Superior temporal gyrus (tissue), 1 donor: ENCODE measurements around the gene RBM33.
"Not testable (repeated sequence)": the region's sequence is repeated elsewhere in the genome, so short reads cannot be mapped to it uniquely, and the experiment has no call there.

Source experiments
- DNase-seq: peaks from one replicate; pipeline ENCODE4 v3.0.0-alpha.2; 2016; ENCODE audit errors: extremely low spot score

Gene RBM33

GRCh38 chr7:155662343-155663043, 18.0 kb downstream of the RBM33 start:
- no peak for DNase-seq

GRCh38 chr7:155663937-155664336, 19.5 kb downstream of the RBM33 start:
- no peak for DNase-seq

- DNase-seq = no peak
Observed at GRCh38 chr7:155665079-155665956, 20.9 kb downstream of the RBM33 start.

GRCh38 chr7:155665957-155666287, 21.5 kb downstream of the RBM33 start:
- no peak for DNase-seq

- no peak for DNase-seq
Observed at GRCh38 chr7:155667241-155667829, 22.9 kb downstream of the RBM33 start.

GRCh38 chr7:155669717-155670505, 25.4 kb downstream of the RBM33 start:
- peak; percentile 43 for DNase-seq

GRCh38 chr7:155670521-155670920, 26.1 kb downstream of the RBM33 start:
- DNase-seq = peak; percentile 30

GRCh38 chr7:155674556-155674955, 30.1 kb downstream of the RBM33 start:
- DNase-seq = no peak

- no peak for DNase-seq
Observed at GRCh38 chr7:155676052-155676451, 31.6 kb downstream of the RBM33 start.

GRCh38 chr7:155677688-155678087, 33.2 kb downstream of the RBM33 start:
- no peak for DNase-seq

GRCh38 chr7:155680124-155680523, 35.7 kb downstream of the RBM33 start:
- no peak for DNase-seq

- no peak for DNase-seq
Observed at GRCh38 chr7:155680864-155681263, 36.4 kb downstream of the RBM33 start.

GRCh38 chr7:155681663-155682062, 37.2 kb downstream of the RBM33 start:
- DNase-seq = no peak

GRCh38 chr7:155682484-155682883, 38.0 kb downstream of the RBM33 start:
- DNase-seq = no peak

- DNase-seq = no peak
Observed at GRCh38 chr7:155683098-155683497, 38.6 kb downstream of the RBM33 start.

GRCh38 chr7:155683714-155684113, 39.3 kb downstream of the RBM33 start:
- DNase-seq = no peak

- DNase-seq = no peak
Observed at GRCh38 chr7:155684543-155684942, 40.1 kb downstream of the RBM33 start.

- DNase-seq = no peak
Observed at GRCh38 chr7:155685070-155685790, 40.8 kb downstream of the RBM33 start.

- no peak for DNase-seq
Observed at GRCh38 chr7:155685791-155686160, 41.3 kb downstream of the RBM33 start.

- DNase-seq = not testable (repeated sequence)
Observed at GRCh38 chr7:155686620-155687324, 42.3 kb downstream of the RBM33 start.

- DNase-seq = not testable (repeated sequence)
Observed at GRCh38 chr7:155688237-155688636, 43.8 kb downstream of the RBM33 start.
